H7 (cell line): ENCODE results near the gene SPATA13. TPM values are rescaled to one million over a fixed set of nuclear protein-coding genes. Genes with fewer than 3 reads are reported as not detected.

Source experiments
- DNase-seq: peaks from one replicate; pipeline ENCODE4 v3.0.0; 2012
- H3K27me3 ChIP-seq: 2 replicates; pipeline ENCODE4 v1.6.0; 2011; ENCODE audit warnings: mild to moderate bottlenecking, low read length; ENCODE audit not compliant: control insufficient read depth, insufficient read depth
- H3K36me3 ChIP-seq: replicated peaks from 2 replicates; pipeline ENCODE4 v1.5.1; 2011; ENCODE audit warnings: low read length; ENCODE audit not compliant: control insufficient read depth, insufficient read depth
- H3K4me3 ChIP-seq: 2 replicates; pipeline ENCODE4 v1.5.1; 2011; ENCODE audit warnings: low read depth, mild to moderate bottlenecking, control low read depth, low read length, moderate library complexity; ENCODE audit not compliant: insufficient read depth
- total RNA-seq: library from RNA; depleted of rRNA; stranded (reverse); fragments of >200 nt; shearing (Covaris generic); gene quantifications from 2 replicates; pipeline ENCODE4 v1.2.3, GENCODE V29; 2014

Gene SPATA13
- total RNA-seq, 1 experiment from 2014 or later: 14.8 TPM

GRCh38 chr13:24131749-24132148, 28.8 kb upstream of the SPATA13 start:
- DNase-seq: no peak
- H3K36me3 ChIP-seq: no peaks in the 10 kb centered on the region
- H3K27me3 ChIP-seq: no peaks in the 10 kb centered on the region
- H3K4me3 ChIP-seq: no peak overlapping the region

- H3K27me3 ChIP-seq: no peaks in the 10 kb centered on the region
- DNase-seq: no peak
- H3K36me3 ChIP-seq: no peaks in the 10 kb centered on the region
- H3K4me3 ChIP-seq: no peak overlapping the region
These were observed 27.3 kb upstream of the SPATA13 start for GRCh38 chr13:24133021-24133795.

GRCh38 chr13:24134231-24134630, 26.3 kb upstream of the SPATA13 start:
- Histone ChIP-seq H3K36me3 (no peaks in the 10 kb centered on the region), H3K4me3 (no peak overlapping the region), H3K27me3 (no peaks in the 10 kb centered on the region)
- DNase-seq: no peak

GRCh38 chr13:24134757-24135156, 25.8 kb upstream of the SPATA13 start:
- no peaks in the 10 kb centered on the region for H3K36me3 ChIP-seq
- H3K27me3 ChIP-seq: no peaks in the 10 kb centered on the region
- no peak overlapping the region for H3K4me3 ChIP-seq
- DNase-seq: no peak

- no peak for DNase-seq
- Histone ChIP-seq H3K27me3 (no peaks in the 10 kb centered on the region), H3K4me3 (no peak overlapping the region), H3K36me3 (no peaks in the 10 kb centered on the region)
These were observed 24.7 kb upstream of the SPATA13 start for GRCh38 chr13:24135674-24136300.

GRCh38 chr13:24138911-24139310, 21.6 kb upstream of the SPATA13 start:
- no peak for DNase-seq
- H3K27me3 ChIP-seq: no peaks in the 10 kb centered on the region; the same call in 1 of the 2 replicates
- H3K36me3 ChIP-seq: no peaks in the 10 kb centered on the region
- no peak overlapping the region for H3K4me3 ChIP-seq

GRCh38 chr13:24141333-24141910, 19.1 kb upstream of the SPATA13 start:
- Histone ChIP-seq H3K36me3 (no peaks in the 10 kb centered on the region), H3K27me3 (no peaks in the 10 kb centered on the region; the same call in 1 of the 2 replicates), H3K4me3 (no peak overlapping the region)
- DNase-seq: peak; percentile 52

GRCh38 chr13:24142453-24142852, 18.1 kb upstream of the SPATA13 start:
- Histone ChIP-seq H3K27me3 (no peaks in the 10 kb centered on the region; the same call in 1 of the 2 replicates), H3K36me3 (no peaks in the 10 kb centered on the region), H3K4me3 (no peak overlapping the region)
- DNase-seq: no peak

GRCh38 chr13:24142886-24143285, 17.6 kb upstream of the SPATA13 start:
- Histone ChIP-seq H3K36me3 (no peaks in the 10 kb centered on the region), H3K27me3 (no peaks in the 10 kb centered on the region; the same call in 1 of the 2 replicates), H3K4me3 (no peak overlapping the region)
- no peak for DNase-seq

GRCh38 chr13:24145240-24145639, 15.3 kb upstream of the SPATA13 start:
- no peak overlapping the region for H3K4me3 ChIP-seq
- no peaks in the 10 kb centered on the region; the same call in 1 of the 2 replicates for H3K27me3 ChIP-seq
- DNase-seq: no peak
- no peaks in the 10 kb centered on the region for H3K36me3 ChIP-seq

GRCh38 chr13:24145674-24146073, 14.8 kb upstream of the SPATA13 start:
- no peak overlapping the region for H3K4me3 ChIP-seq
- no peak for DNase-seq
- no peaks in the 10 kb centered on the region; the same call in 1 of the 2 replicates for H3K27me3 ChIP-seq
- no peaks in the 10 kb centered on the region for H3K36me3 ChIP-seq

- no peak for DNase-seq
- H3K4me3 ChIP-seq: no peak overlapping the region
- no peaks in the 10 kb centered on the region; the same call in 1 of the 2 replicates for H3K27me3 ChIP-seq
- H3K36me3 ChIP-seq: no peaks in the 10 kb centered on the region
These were observed 13.5 kb upstream of the SPATA13 start for GRCh38 chr13:24146961-24147569.

GRCh38 chr13:24147570-24147963, 13.0 kb upstream of the SPATA13 start:
- Histone ChIP-seq H3K27me3 (no peaks in the 10 kb centered on the region; the same call in 1 of the 2 replicates), H3K4me3 (no peak overlapping the region)
- no peak for DNase-seq

GRCh38 chr13:24148414-24149235, 11.9 kb upstream of the SPATA13 start:
- H3K27me3 ChIP-seq: no peaks in the 10 kb centered on the region; the same call in 1 of the 2 replicates

More at GRCh38 chr13:24147570-24147963, 13.0 kb upstream of the SPATA13 start:
- no peaks in the 10 kb centered on the region for H3K36me3 ChIP-seq

More at GRCh38 chr13:24148414-24149235, 11.9 kb upstream of the SPATA13 start:
- Histone ChIP-seq H3K36me3 (no peaks in the 10 kb centered on the region), H3K4me3 (no peak overlapping the region)
- peak; percentile 59 for DNase-seq
